WTC11 (cell line): ENCODE results near the gene ZNF324. TPM values are rescaled to one million over a fixed set of nuclear protein-coding genes. Genes with fewer than 3 reads are reported as not detected.
A peak's percentile ranks its signal among the peaks of the same experiment; 100 is the strongest.
"Not testable (repeated sequence)": the region's sequence is repeated elsewhere in the genome, so short reads cannot be mapped to it uniquely, and the experiment has no call there.

Experiments used
- ATAC-seq: fragments of 200-7000 bp; cut with Tn5 transposase; 2 replicates; pipeline ENCODE4 v1.10.0; 2021; ENCODE audit warnings: mild to moderate bottlenecking, moderate library complexity
- CTCF ChIA-PET: fragments of 300-600 bp; sonication (Branson Sonifier 250); formaldehyde crosslinking; loops from one replicate; lab custom pipeline; 2021; ENCODE audit warnings: antibody characterized with exemption; lab: Charles Lee
- POLR2A ChIA-PET: fragments of 350-600 bp; sonication (Branson Sonifier 250); formaldehyde crosslinking; loops from one replicate; lab custom pipeline; 2021; ENCODE audit warnings: antibody characterized with exemption; lab: Charles Lee
- DNase-seq: peaks from one replicate; pipeline ENCODE4 v3.0.0; 2021; ENCODE audit warnings: low spot score
- H3K27ac Mint-ChIP-seq: 2 replicates; pipeline ENCODE4 v1.8.0; 2021; ENCODE audit warnings: mixed read lengths
- H3K27me3 Mint-ChIP-seq: 2 replicates; pipeline ENCODE4 v1.8.0; 2021; ENCODE audit warnings: low read depth, mild to moderate bottlenecking, moderate library complexity, mixed read lengths
- H3K36me3 Mint-ChIP-seq: 2 replicates; pipeline ENCODE4 v1.8.0; 2021; ENCODE audit warnings: mixed read lengths
- H3K4me1 Mint-ChIP-seq: 2 replicates; pipeline ENCODE4 v1.8.0; 2022; ENCODE audit warnings: mixed read lengths
- H3K4me3 Mint-ChIP-seq: 2 replicates; pipeline ENCODE4 v1.8.0; 2021; ENCODE audit warnings: mild to moderate bottlenecking, moderate library complexity, mixed read lengths
- H3K9me3 Mint-ChIP-seq: 2 replicates; pipeline ENCODE4 v1.8.0; 2021; ENCODE audit warnings: mixed read lengths
- AR ChIP-seq: fragments of 250-450 bp; sonication (Bioruptor Pico); IDR thresholded peaks from 2 replicates; pipeline ENCODE4 v1.9.0; 2021; ENCODE audit warnings: mild to moderate bottlenecking
- ELF4 ChIP-seq: sonication (generic); formaldehyde crosslinking; IDR thresholded peaks from 2 replicates; pipeline ENCODE4 v1.8.1; 2022; ENCODE audit warnings: low read depth, mild to moderate bottlenecking, moderate library complexity, missing genetic modification reagents
- FOXK1 ChIP-seq: sonication (generic); formaldehyde crosslinking; IDR thresholded peaks from 2 replicates; pipeline ENCODE4 v1.8.0; 2022; ENCODE audit warnings: mild to moderate bottlenecking, moderate library complexity, missing genetic modification reagents
- NFYB ChIP-seq: sonication (generic); formaldehyde crosslinking; conservative IDR thresholded peaks from 2 replicates; pipeline ENCODE4 v1.8.0; 2022; ENCODE audit warnings: low read depth, missing genetic modification reagents
- OVOL2 ChIP-seq: fragments of 250-450 bp; sonication (Bioruptor Pico); IDR thresholded peaks from 2 replicates; pipeline ENCODE4 v1.9.0; 2021; ENCODE audit warnings: mild to moderate bottlenecking, borderline replicate concordance
- PRRX2 ChIP-seq: fragments of 250-450 bp; sonication (Bioruptor Pico); IDR thresholded peaks from 2 replicates; pipeline ENCODE4 v1.8.0; 2021; ENCODE audit warnings: mild to moderate bottlenecking
- SMAD4 ChIP-seq: sonication (generic); formaldehyde crosslinking; IDR thresholded peaks from 2 replicates; pipeline ENCODE4 v1.8.0; 2022; ENCODE audit warnings: mild to moderate bottlenecking, missing genetic modification reagents
- STAT6 ChIP-seq: sonication (generic); formaldehyde crosslinking; conservative IDR thresholded peaks from 2 replicates; pipeline ENCODE4 v1.8.1; 2023; ENCODE audit warnings: mild to moderate bottlenecking, low read depth, missing genetic modification reagents, moderate library complexity
- TEAD1 ChIP-seq: sonication (generic); formaldehyde crosslinking; IDR thresholded peaks from 2 replicates; pipeline ENCODE4 v1.8.0; 2022; ENCODE audit warnings: mild to moderate bottlenecking, missing genetic modification reagents
- ZNF317 ChIP-seq: sonication (generic); formaldehyde crosslinking; IDR thresholded peaks from 2 replicates; pipeline ENCODE4 v1.8.1; 2023; ENCODE audit warnings: low read depth, mild to moderate bottlenecking, moderate library complexity, missing genetic modification reagents, borderline replicate concordance
- ZNF416 ChIP-seq: fragments of 250-450 bp; sonication (Bioruptor Pico); IDR thresholded peaks from 2 replicates; pipeline ENCODE4 v1.9.0; 2021; ENCODE audit warnings: mild to moderate bottlenecking, inconsistent platforms
- total RNA-seq: library from RNA; stranded (reverse); gene quantifications from 3 replicates; pipeline ENCODE4 v1.2.3, GENCODE V29; 2021

Gene ZNF324
- total RNA-seq, 1 experiment from 2014 or later = 5.9 TPM

- TF ChIP-seq FOXK1 (CRISPR knock-in tag) = no peak
- no peak for TF ChIP-seq STAT6 (CRISPR knock-in tag)
- no peak for TF ChIP-seq SMAD4 (CRISPR knock-in tag)
- no peak for TF ChIP-seq PRRX2 (CRISPR knock-in tag)
- no peak for TF ChIP-seq NFYB (CRISPR knock-in tag)
- TF ChIP-seq, all 79 proteins: peak for 0
- Mint-ChIP-seq H3K4me1 (peaks cover 12% of the 10 kb centered on the region), H3K9me3 (no peaks in the 10 kb centered on the region), H3K27me3 (peaks cover 14% of the 10 kb centered on the region), H3K4me3 (peak overlapping the region; percentile 22; the same call in 1 of the 2 replicates), H3K36me3 (no peaks in the 10 kb centered on the region), H3K27ac (no peak overlapping the region)
- ChIA-PET POLR2A (interaction anchor here (0.5 kb wide), 1 partner anchor 73 kb away, joined by 3 read pairs; no protein-coding TSS in a partner anchor), CTCF (interaction anchor here (0.6 to 1.5 kb wide), 2 partner anchors 44 to 82 kb away, joined by 3 to 5 read pairs; no protein-coding TSS in a partner anchor)
- ATAC-seq (no peak), DNase-seq (no peak)
Observed at GRCh38 chr19:58469241-58470013, 2.5 kb downstream of the ZNF324 start.

GRCh38 chr19:58470837-58471543 lies 4.1 kb downstream of the ZNF324 start:
- peaks cover 16% of the 10 kb centered on the region for H3K4me1 Mint-ChIP-seq
- H3K9me3 Mint-ChIP-seq, H3K27me3 Mint-ChIP-seq, H3K36me3 Mint-ChIP-seq, ATAC-seq, POLR2A ChIA-PET, H3K27ac Mint-ChIP-seq, CTCF ChIA-PET, H3K4me3 Mint-ChIP-seq, DNase-seq: not testable (repeated sequence)

GRCh38 chr19:58471736-58472135 lies 4.9 kb downstream of the ZNF324 start:
- peaks cover 13% of the 10 kb centered on the region for H3K4me1 Mint-ChIP-seq
- no peaks in the 10 kb centered on the region for H3K9me3 Mint-ChIP-seq
- ChIA-PET CTCF (no interaction called here), POLR2A (no interaction called here)
- no peak overlapping the region for H3K27ac Mint-ChIP-seq
- no peaks in the 10 kb centered on the region for H3K36me3 Mint-ChIP-seq
- no peak overlapping the region for H3K4me3 Mint-ChIP-seq
- ATAC-seq (no peak), DNase-seq (no peak)
- TF ChIP-seq OVOL2 (CRISPR knock-in tag) (no peak), ZNF416 (CRISPR knock-in tag) (no peak), ELF4 (no peak), ZNF317 (CRISPR knock-in tag) (no peak), TEAD1 (CRISPR knock-in tag) (no peak), FOXK1 (CRISPR knock-in tag) (no peak)
- H3K27me3 Mint-ChIP-seq = no peaks in the 10 kb centered on the region; the same call in 1 of the 2 replicates

- H3K27me3 Mint-ChIP-seq = no peaks in the 10 kb centered on the region; the same call in none of the 2 replicates
- ChIA-PET CTCF (interaction anchor here (1.3 kb wide), 1 partner anchor 40 kb away, joined by 5 read pairs; no protein-coding TSS in a partner anchor), POLR2A (no interaction called here)
- TF ChIP-seq AR = no peak
- no peaks in the 10 kb centered on the region for H3K36me3 Mint-ChIP-seq
- DNase-seq (no peak), ATAC-seq (no peak)
- H3K4me3 Mint-ChIP-seq = no peak overlapping the region
- H3K9me3 Mint-ChIP-seq = no peaks in the 10 kb centered on the region
- no peak overlapping the region for H3K27ac Mint-ChIP-seq
- H3K4me1 Mint-ChIP-seq = peaks cover 9% of the 10 kb centered on the region
Observed at GRCh38 chr19:58473775-58474174, 6.9 kb downstream of the ZNF324 start.
